ENCODE results near the gene MALRD1.
"Not testable (repeated sequence)": the region's sequence is repeated elsewhere in the genome, so short reads cannot be mapped to it uniquely, and the experiment has no call there.

MALRD1 gene

GRCh38 chr10:19713159-19713558, 664.6 kb downstream of the MALRD1 start:
- no peak for DNase-seq (ENCODE audit: low read depth in 3 of 3)

- no peak for DNase-seq (ENCODE audit: low read depth in 3 of 3)
Measured at GRCh38 chr10:19713800-19714525, 665.4 kb downstream of the MALRD1 start.

GRCh38 chr10:19719284-19719683, 670.7 kb downstream of the MALRD1 start:
- no peak for DNase-seq (ENCODE audit: low read depth in 3 of 3)

- no peak for DNase-seq (ENCODE audit: low read depth in 3 of 3)
Measured at GRCh38 chr10:19724287-19724686, 675.7 kb downstream of the MALRD1 start.

GRCh38 chr10:19728376-19728775, 679.8 kb downstream of the MALRD1 start:
- DNase-seq (ENCODE audit: low read depth in 3 of 3): no peak

- DNase-seq (ENCODE audit: low read depth in 3 of 3): no peak
Measured at GRCh38 chr10:19728964-19729363, 680.4 kb downstream of the MALRD1 start.

GRCh38 chr10:19730167-19730906, 681.7 kb downstream of the MALRD1 start:
- no peak for DNase-seq (ENCODE audit: low read depth in 3 of 3)

- no peak for DNase-seq (ENCODE audit: low read depth in 3 of 3)
Measured at GRCh38 chr10:19730907-19731217, 682.3 kb downstream of the MALRD1 start.

- DNase-seq (ENCODE audit: low read depth in 3 of 3): no peak
Measured at GRCh38 chr10:19731560-19731959, 683.0 kb downstream of the MALRD1 start.

- DNase-seq (ENCODE audit: low read depth in 3 of 3): no peak
Measured at GRCh38 chr10:19738440-19738839, 689.8 kb downstream of the MALRD1 start.

- DNase-seq (ENCODE audit: low read depth in 3 of 3): not testable (repeated sequence)
Measured at GRCh38 chr10:19739232-19739631, 690.6 kb downstream of the MALRD1 start.

GRCh38 chr10:19742144-19742543, 693.5 kb downstream of the MALRD1 start:
- not testable (repeated sequence) for DNase-seq (ENCODE audit: low read depth in 3 of 3)

- DNase-seq (ENCODE audit: low read depth in 3 of 3): no peak
Measured at GRCh38 chr10:19745672-19746071, 697.1 kb downstream of the MALRD1 start.

GRCh38 chr10:19749185-19749729, 700.7 kb downstream of the MALRD1 start:
- DNase-seq (ENCODE audit: low read depth in 3 of 3): no peak

GRCh38 chr10:19750972-19751371, 702.4 kb downstream of the MALRD1 start:
- no peak for DNase-seq (ENCODE audit: low read depth in 3 of 3)

GRCh38 chr10:19756919-19757318, 708.3 kb downstream of the MALRD1 start:
- no peak for DNase-seq (ENCODE audit: low read depth in 3 of 3)

GRCh38 chr10:19762026-19762425, 713.4 kb downstream of the MALRD1 start:
- no peak for DNase-seq (ENCODE audit: low read depth in 3 of 3)

GRCh38 chr10:19764111-19764510, 715.5 kb downstream of the MALRD1 start:
- no peak for DNase-seq (ENCODE audit: low read depth in 3 of 3)

- no peak for DNase-seq (ENCODE audit: low read depth in 3 of 3)
Measured at GRCh38 chr10:19767876-19768275, 719.3 kb downstream of the MALRD1 start.

GRCh38 chr10:19769826-19770225, 721.2 kb downstream of the MALRD1 start:
- not testable (repeated sequence) for DNase-seq (ENCODE audit: low read depth in 3 of 3)

GRCh38 chr10:19772972-19773371, 724.4 kb downstream of the MALRD1 start:
- no peak for DNase-seq (ENCODE audit: low read depth in 3 of 3)

- DNase-seq (ENCODE audit: low read depth in 3 of 3): no peak
Measured at GRCh38 chr10:19775296-19775695, 726.7 kb downstream of the MALRD1 start.

GRCh38 chr10:19777806-19778205, 729.2 kb downstream of the MALRD1 start:
- DNase-seq (ENCODE audit: low read depth in 3 of 3): no peak
